Panc1 (cell line): ENCODE results near the gene MED13. TPM values are rescaled to one million over a fixed set of nuclear protein-coding genes. Genes with fewer than 3 reads are reported as not detected.

Source experiments
- ATAC-seq: fragments of 200-7000 bp; cut with Tn5 transposase; 2 replicates; pipeline ENCODE4 v1.9.1; 2020; ENCODE audit warnings: mild to moderate bottlenecking, moderate library complexity
- BruUV-seq: library from RNA; stranded (reverse); fragments of 400-500 nt; replicated peaks from 2 replicates; lab custom pipeline; 2021; lab: Mats Ljungman, UMichigan
- CTCF ChIA-PET: fragments of 300-600 bp; sonication (Branson Sonifier 250); formaldehyde crosslinking; loops from one replicate; lab custom pipeline; 2022; ENCODE audit warnings: antibody characterized with exemption; lab: Charles Lee
- POLR2A ChIA-PET: fragments of 300-600 bp; sonication (Branson Sonifier 250); formaldehyde crosslinking; loops from one replicate; lab custom pipeline; 2022; ENCODE audit warnings: antibody characterized with exemption; lab: Charles Lee
- DNase-seq: peaks from one replicate; pipeline ENCODE4 v3.0.0-alpha.2; 2010; ENCODE audit warnings: low read depth, low spot score
- H3K27ac ChIP-seq: 2 replicates; pipeline ENCODE4 v1.5.1; 2011; ENCODE audit warnings: mild to moderate bottlenecking, low read length, inconsistent platforms
- H3K27me3 ChIP-seq: fragments of 200-500 bp; sonication (Bioruptor generic); 2 replicates; pipeline ENCODE4 v1.6.0; 2014; ENCODE audit warnings: low read length, inconsistent platforms; ENCODE audit not compliant: control insufficient read depth, insufficient read depth
- H3K36me3 ChIP-seq: fragments of 200-500 bp; sonication (Bioruptor generic); 2 replicates; pipeline ENCODE4 v1.5.1; 2014; ENCODE audit warnings: inconsistent platforms, mild to moderate bottlenecking, low read length, moderate library complexity; ENCODE audit not compliant: control insufficient read depth, insufficient read depth
- H3K4me1 ChIP-seq: 2 replicates; pipeline ENCODE4 v1.5.1; 2011; ENCODE audit warnings: inconsistent platforms, mild to moderate bottlenecking, low read length, moderate library complexity; ENCODE audit not compliant: control insufficient read depth, insufficient read depth
- H3K4me3 ChIP-seq, 2 experiments: 2 replicates each; pipeline ENCODE4 v1.5.1; 2011 to 2012; ENCODE audit warnings: low read depth in 2 of 2, low read length in 2 of 2, mild to moderate bottlenecking in 2 of 2, inconsistent platforms in 1 of 2, moderate library complexity in 1 of 2
- H3K9me3 ChIP-seq: fragments of 200-500 bp; sonication (Bioruptor generic); 2 replicates; pipeline ENCODE4 v1.5.1; 2014; ENCODE audit warnings: low read depth, mild to moderate bottlenecking, inconsistent platforms, low read length, moderate library complexity; ENCODE audit not compliant: control insufficient read depth, insufficient read depth
- CTCF ChIP-seq: fragments of 450-650 bp; IDR thresholded peaks from 2 replicates; pipeline ENCODE4 v1.5.1; 2017; ENCODE audit warnings: mild to moderate bottlenecking
- POLR2AphosphoS5 ChIP-seq: IDR thresholded peaks from 2 replicates; pipeline ENCODE4 v1.6.1; 2012; ENCODE audit warnings: mild to moderate bottlenecking, low read depth, low read length, moderate library complexity
- REST ChIP-seq, 2 experiments: IDR thresholded peaks; 2 replicates each; pipeline ENCODE4 v1.6.1; 2011 to 2012; ENCODE audit warnings: low read depth in 2 of 2, control low read depth in 1 of 2, low read length in 1 of 2, mild to moderate bottlenecking in 1 of 2, moderate library complexity in 1 of 2; ENCODE audit not compliant: insufficient read depth in 1 of 2
- SIN3A ChIP-seq: IDR thresholded peaks from 2 replicates; pipeline ENCODE4 v1.6.1; 2012; ENCODE audit warnings: low read depth, mild to moderate bottlenecking, low read length, moderate library complexity, borderline replicate concordance; ENCODE audit not compliant: insufficient read depth
- TCF7L2 ChIP-seq: IDR thresholded peaks from 2 replicates; pipeline ENCODE4 v1.6.1; 2011; ENCODE audit warnings: mild to moderate bottlenecking, low read depth, low read length, inconsistent platforms
- in situ Hi-C: cut with HindIII; loops from 2 replicates; pipeline ENCODE4 v1.10.0; 2016; ENCODE audit warnings: low sequenced_read_pairs, low pct_unique_long_range_greater_than_20kb
- intact Hi-C: fragments of 100-400 bp; cut with micrococcal nuclease; formaldehyde crosslinking; loops from one replicate; pipeline ENCODE4 v1.10.0; 2022; ENCODE audit not compliant: unreplicated experiment
- total RNA-seq: library from RNA; stranded (reverse); gene quantifications from one replicate; pipeline ENCODE4 v1.2.1, GENCODE V29; 2021; ENCODE audit not compliant: unreplicated experiment

MED13 gene
- total RNA-seq, 1 experiment from 2014 or later, result 69.5 TPM

GRCh38 chr17:61946359-61946758, 118.7 kb downstream of the MED13 start:
- DNase-seq (no peak), ATAC-seq (no peak)
- ChIA-PET CTCF (no interaction called here), POLR2A (no interaction called here)
- TF ChIP-seq TCF7L2 (no peak), SIN3A (no peak), REST (IDR thresholded peaks at IDR 0.05; ENCODE audit: insufficient read depth in 1 of 2, low read depth in 2 of 2, low read length in 1 of 2) (no peak), POLR2AphosphoS5 (no peak), CTCF (no peak; the same call in 1 of the 2 replicates)
- intact Hi-C loops, result no loop called here
- no TSS peak for BruUV-seq
- no peak overlapping the region for H3K27ac ChIP-seq
- in situ Hi-C loops, result no loop called here
- no peaks in the 10 kb centered on the region for H3K4me1 ChIP-seq
- peaks cover 62% of the 10 kb centered on the region for H3K36me3 ChIP-seq
- H3K4me3 ChIP-seq, result no peak overlapping the region
- no peaks in the 10 kb centered on the region for H3K27me3 ChIP-seq
- H3K9me3 ChIP-seq, result no peaks in the 10 kb centered on the region

DNA sequence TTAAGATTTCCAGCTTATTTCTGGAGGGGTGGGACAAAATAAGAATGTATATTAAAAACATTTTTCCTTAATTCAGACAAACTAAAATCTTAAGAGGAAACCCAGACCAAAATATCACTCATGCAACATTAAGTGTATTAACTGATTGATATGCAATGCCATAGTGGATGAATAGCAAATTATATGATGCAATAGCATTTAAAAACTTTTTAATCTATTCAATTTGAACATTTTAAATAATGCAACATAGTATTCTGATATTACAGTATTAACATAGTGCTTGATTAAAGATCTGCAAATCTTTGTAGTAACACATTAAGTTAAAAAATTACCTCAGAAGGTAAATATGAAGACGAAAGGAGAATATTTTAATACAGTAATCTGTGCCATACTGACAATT, 122.0 kb downstream of the MED13 start:
- CTCF ChIA-PET, result interaction anchor here (0.5 to 0.7 kb wide), 2 partner anchors 111 to 1439 kb away, joined by 3 to 5 read pairs; no protein-coding TSS in a partner anchor

More for the DNA sequence above, 122.0 kb downstream of the MED13 start:
- H3K27me3 ChIP-seq, result no peaks in the 10 kb centered on the region
- ATAC-seq (no peak), DNase-seq (no peak)
- in situ Hi-C loops, result no loop called here
- TF ChIP-seq SIN3A (no peak), REST (IDR thresholded peaks at IDR 0.05; ENCODE audit: insufficient read depth in 1 of 2, low read depth in 2 of 2, low read length in 1 of 2) (no peak), TCF7L2 (no peak), CTCF (no peak), POLR2AphosphoS5 (no peak)
- POLR2A ChIA-PET, result no interaction called here
- H3K27ac ChIP-seq, result no peak overlapping the region
- no peaks in the 10 kb centered on the region for H3K4me1 ChIP-seq
- no peaks in the 10 kb centered on the region for H3K9me3 ChIP-seq
- no peak overlapping the region for H3K4me3 ChIP-seq
- peaks cover 44% of the 10 kb centered on the region for H3K36me3 ChIP-seq
- intact Hi-C loops, result no loop called here
- no TSS peak for BruUV-seq
